CD14-positive monocyte (primary cell): ENCODE data around the gene ZDHHC4. TPM values are rescaled to one million over a fixed set of nuclear protein-coding genes. Genes with fewer than 3 reads are reported as not detected.
"Not testable (repeated sequence)": the region's sequence is repeated elsewhere in the genome, so short reads cannot be mapped to it uniquely, and the experiment has no call there.

ENCODE experiments used
- DNase-seq, 3 donors: peaks; one replicate each; pipeline ENCODE4 v3.0.0-alpha.2; 2011 to 2022
- H2AFZ ChIP-seq: 2 replicates; pipeline ENCODE4 v1.6.0; 2012; ENCODE audit warnings: mild to moderate bottlenecking, low read depth, low read length, inconsistent platforms; ENCODE audit not compliant: insufficient read depth, poor library complexity, severe bottlenecking
- H3K27ac ChIP-seq, 2 donors: 1 replicate in 1 of 2; 2 replicates in 1 of 2; pipeline ENCODE4 v1.5.1; 2012 to 2013; ENCODE audit warnings: low read length in 2 of 2, control low read depth in 1 of 2, inconsistent platforms in 1 of 2, low read depth in 1 of 2, mild to moderate bottlenecking in 1 of 2
- H3K27me3 ChIP-seq, 2 donors: one replicate each; pipeline versions ENCODE4 v1.6.0 to v1.6.1; 2011 to 2013; ENCODE audit warnings: low read length in 2 of 2; ENCODE audit not compliant: control insufficient read depth in 2 of 2, insufficient read depth in 2 of 2
- H3K36me3 ChIP-seq, 2 donors: replicated peaks in 1 of 2; 1 replicate in 1 of 2; 2 replicates in 1 of 2; pipeline versions ENCODE4 v1.5.1 to v1.6.1; 2012 to 2013; ENCODE audit warnings: low read length in 2 of 2, control low read depth in 1 of 2, inconsistent platforms in 1 of 2, mild to moderate bottlenecking in 1 of 2; ENCODE audit not compliant: insufficient read depth in 2 of 2, control insufficient read depth in 1 of 2
- H3K4me1 ChIP-seq, 2 donors: 1 replicate in 1 of 2; 2 replicates in 1 of 2; pipeline versions ENCODE4 v1.5.1 to v1.6.1; 2012 to 2013; ENCODE audit warnings: low read length in 2 of 2, control low read depth in 1 of 2, inconsistent platforms in 1 of 2, mild to moderate bottlenecking in 1 of 2, moderate library complexity in 1 of 2; ENCODE audit not compliant: insufficient read depth in 2 of 2, control insufficient read depth in 1 of 2
- H3K4me2 ChIP-seq: replicated peaks from 2 replicates; pipeline ENCODE3; 2012; ENCODE audit warnings: low read length, moderate library complexity, mild to moderate bottlenecking; ENCODE audit not compliant: poor library complexity, severe bottlenecking; ENCODE audit errors: extremely low read depth
- H3K4me3 ChIP-seq, 3 experiments: fragments of 200-600 bp in 1 of 3; sonication (generic) in 1 of 3; replicated peaks in 1 of 3; 1 replicate in 2 of 3; 2 replicates in 1 of 3; pipeline ENCODE4 v1.5.1; 2011 to 2013; ENCODE audit warnings: low read length in 3 of 3, mild to moderate bottlenecking in 3 of 3, control low read depth in 2 of 3, low read depth in 2 of 3, inconsistent platforms in 1 of 3, moderate library complexity in 1 of 3
- H3K79me2 ChIP-seq: 2 replicates; pipeline ENCODE4 v1.6.0; 2012; ENCODE audit warnings: mild to moderate bottlenecking, control low read depth, inconsistent platforms, low read length, moderate library complexity; ENCODE audit not compliant: insufficient read depth
- H3K9ac ChIP-seq: 2 replicates; pipeline ENCODE4 v1.6.0; 2017; ENCODE audit warnings: low read length, mild to moderate bottlenecking; ENCODE audit not compliant: insufficient read depth, poor library complexity, severe bottlenecking
- H3K9me3 ChIP-seq, 2 donors: replicated peaks in 1 of 2; 1 replicate in 1 of 2; 2 replicates in 1 of 2; pipeline versions ENCODE4 v1.5.1 to v1.6.1; 2012 to 2013; ENCODE audit warnings: low read length in 2 of 2, control low read depth in 1 of 2; ENCODE audit not compliant: control insufficient read depth in 1 of 2, insufficient read depth in 1 of 2
- H4K20me1 ChIP-seq: 2 replicates; pipeline ENCODE4 v1.6.0; 2012; ENCODE audit warnings: mild to moderate bottlenecking, low read length, control low read depth, moderate library complexity; ENCODE audit not compliant: insufficient read depth
- H3K27ac Mint-ChIP-seq, 7 donors: one replicate each; pipeline ENCODE4 v1.8.0; 2020; ENCODE audit warnings: mild to moderate bottlenecking in 7 of 7, mixed read lengths in 7 of 7, moderate library complexity in 6 of 7, inconsistent platforms in 2 of 7
- H3K27me3 Mint-ChIP-seq, 3 donors: one replicate each; pipeline ENCODE4 v1.8.0; 2021 to 2022; ENCODE audit warnings: low read depth in 3 of 3, mild to moderate bottlenecking in 3 of 3, mixed read lengths in 3 of 3, moderate library complexity in 3 of 3, inconsistent platforms in 1 of 3
- H3K36me3 Mint-ChIP-seq, 2 donors: one replicate each; pipeline ENCODE4 v1.8.0; 2020; ENCODE audit warnings: mixed read lengths in 2 of 2, inconsistent platforms in 1 of 2, mild to moderate bottlenecking in 1 of 2
- H3K4me1 Mint-ChIP-seq: one replicate; pipeline ENCODE4 v1.8.0; 2020; ENCODE audit warnings: mild to moderate bottlenecking, mixed read lengths
- H3K4me3 Mint-ChIP-seq, 2 donors: one replicate each; pipeline ENCODE4 v1.8.0; 2020; ENCODE audit warnings: mild to moderate bottlenecking in 2 of 2, mixed read lengths in 2 of 2, moderate library complexity in 1 of 2
- H3K9me3 Mint-ChIP-seq, 7 donors: one replicate each; pipeline ENCODE4 v1.8.0; 2020 to 2022; ENCODE audit warnings: mixed read lengths in 7 of 7, mild to moderate bottlenecking in 6 of 7, moderate library complexity in 6 of 7, inconsistent platforms in 2 of 7
- WGBS: methylation state at CpG from one replicate; pipeline ENCODE4 v1.1.5; 2013; ENCODE audit warnings: missing lambda C conversion rate; ENCODE audit not compliant: insufficient coverage; 5-methylcytosine and 5-hydroxymethylcytosine counted together
- intact Hi-C, 2 donors: fragments of 100-400 bp; cut with micrococcal nuclease; formaldehyde crosslinking; loops; one replicate each; pipeline versions ENCODE4 v1.15.0 to v1.15.1; 2023
- polyA plus RNA-seq, 3 donors: library from polyadenylated mRNA; depleted of rRNA in 1 of 3; unstranded in 2 of 3; stranded (reverse) in 1 of 3; fragments of 300-500 nt in 2 of 3; fragments of >200 nt in 1 of 3; fragmentation: Illumina TruSeq in 2 of 3; gene quantifications; 1 replicate in 2 of 3; 2 replicates in 1 of 3; pipeline ENCODE4 v1.2.3, GENCODE V29; 2012 to 2021
- TF ChIP-seq, protein P1 (sequence below): fragments of 200-600 bp; IDR thresholded peaks from one replicate; pipeline ENCODE4 v1.8.0; 2022; ENCODE audit warnings: antibody characterized with exemption, mild to moderate bottlenecking

The ZDHHC4 gene
- polyA plus RNA-seq, 3 donors = 30.3 to 55.6 (median 52.9) TPM

DNA sequence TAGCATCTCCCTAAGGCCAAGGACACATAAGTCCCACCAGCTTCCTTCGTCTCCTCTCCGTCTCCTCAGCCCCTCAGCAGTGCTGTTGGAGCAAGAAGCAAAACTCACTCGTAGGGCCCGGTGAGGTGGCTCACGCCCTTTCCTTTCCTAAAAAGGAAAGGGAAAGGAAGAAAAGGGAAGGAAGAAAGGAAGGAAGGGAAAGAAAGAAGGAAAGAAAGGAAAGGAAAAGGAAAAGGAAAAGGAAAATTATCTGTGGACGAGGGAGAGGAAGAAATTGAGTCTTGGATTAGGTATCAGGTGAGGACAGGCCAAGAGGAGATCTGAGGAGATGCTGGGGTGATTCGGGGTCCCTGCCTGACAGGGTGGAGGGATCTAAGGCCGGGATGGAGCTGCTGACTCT lies 56.8 kb downstream of the ZDHHC4 start:
- WGBS = 100% methylated on average over 1 of the region's 8 CpGs
- H3K4me3 Mint-ChIP-seq = no peak overlapping the region

GRCh38 chr7:6634971-6635370 lies 57.7 kb downstream of the ZDHHC4 start:
- peak; percentile 84 to 91 (median 88) for DNase-seq
- intact Hi-C loops = loop anchor here (5.0 kb wide), 2 partner anchors 48 to 72 kb away; partner anchors contain the start of gene ZNF12 (in 1 of the 2)
- peaks cover 15 to 23% (median 19%) of the 10 kb centered on the region in 7 donors for H3K9me3 Mint-ChIP-seq
- not testable (repeated sequence) for H3K27me3 ChIP-seq, H3K27me3 Mint-ChIP-seq, H3K36me3 ChIP-seq
- peaks cover 48 to 63% of the 10 kb centered on the region in 2 donors for H3K4me1 ChIP-seq
- peak overlapping the region; percentile 93 to 98 (median 95) for H3K27ac Mint-ChIP-seq
- peak overlapping the region; percentile 64 for H3K9ac ChIP-seq
- H4K20me1 ChIP-seq = peaks cover 22% of the 10 kb centered on the region
- peak overlapping the region; percentile 15 to 56 for H3K4me3 Mint-ChIP-seq
- H3K4me2 ChIP-seq = peak overlapping the region; percentile 1
- whole genome bisulfite sequencing = 7% methylated on average over 3 of the region's 5 CpGs
- peak overlapping the region; percentile 26 for H2AFZ ChIP-seq
- H3K79me2 ChIP-seq = peaks cover 34% of the 10 kb centered on the region
- peaks cover 0 to 22% of the 10 kb centered on the region in 2 donors for H3K9me3 ChIP-seq
- peaks cover 15% of the 10 kb centered on the region in 2 donors for H3K36me3 Mint-ChIP-seq
- H3K4me1 Mint-ChIP-seq = peaks cover 45% of the 10 kb centered on the region
- H3K27ac ChIP-seq = peak overlapping the region; percentile 86 to 98
- H3K4me3 ChIP-seq = peak overlapping the region in 1 of 3 experiments; percentile 28

More for the DNA sequence above, 56.8 kb downstream of the ZDHHC4 start:
- Histone ChIP-seq H3K4me2 (no peak overlapping the region), H3K27me3 (no peaks in the 10 kb centered on the region), H3K4me3 (no peak overlapping the region), H3K9ac (no peak overlapping the region), H2AFZ (peak overlapping the region; percentile 18), H3K27ac (peak overlapping the region; percentile 59 to 98), H3K9me3 (peaks cover 0 to 22% of the 10 kb centered on the region in 2 donors), H4K20me1 (peaks cover 12% of the 10 kb centered on the region), H3K36me3 (peaks cover 0 to under 1% of the 10 kb centered on the region in 2 donors), H3K79me2 (peaks cover 25% of the 10 kb centered on the region), H3K4me1 (peaks cover 43 to 54% of the 10 kb centered on the region in 2 donors)
- intact Hi-C loops = loop anchor here (5.0 kb wide), 1 partner anchor 47 kb away; no protein-coding TSS in a partner anchor
- DNase-seq = no peak
- Mint-ChIP-seq H3K4me1 (peaks cover 36% of the 10 kb centered on the region), H3K9me3 (peaks cover 11 to 23% (median 17%) of the 10 kb centered on the region in 7 donors), H3K36me3 (peaks cover 6% of the 10 kb centered on the region in 2 donors), H3K27ac (peak overlapping the region; percentile 73 to 98 (median 93)), H3K27me3 (peaks cover 6 to 10% (median 9%) of the 10 kb centered on the region in 3 donors)
- TF ChIP-seq, protein P1, sequence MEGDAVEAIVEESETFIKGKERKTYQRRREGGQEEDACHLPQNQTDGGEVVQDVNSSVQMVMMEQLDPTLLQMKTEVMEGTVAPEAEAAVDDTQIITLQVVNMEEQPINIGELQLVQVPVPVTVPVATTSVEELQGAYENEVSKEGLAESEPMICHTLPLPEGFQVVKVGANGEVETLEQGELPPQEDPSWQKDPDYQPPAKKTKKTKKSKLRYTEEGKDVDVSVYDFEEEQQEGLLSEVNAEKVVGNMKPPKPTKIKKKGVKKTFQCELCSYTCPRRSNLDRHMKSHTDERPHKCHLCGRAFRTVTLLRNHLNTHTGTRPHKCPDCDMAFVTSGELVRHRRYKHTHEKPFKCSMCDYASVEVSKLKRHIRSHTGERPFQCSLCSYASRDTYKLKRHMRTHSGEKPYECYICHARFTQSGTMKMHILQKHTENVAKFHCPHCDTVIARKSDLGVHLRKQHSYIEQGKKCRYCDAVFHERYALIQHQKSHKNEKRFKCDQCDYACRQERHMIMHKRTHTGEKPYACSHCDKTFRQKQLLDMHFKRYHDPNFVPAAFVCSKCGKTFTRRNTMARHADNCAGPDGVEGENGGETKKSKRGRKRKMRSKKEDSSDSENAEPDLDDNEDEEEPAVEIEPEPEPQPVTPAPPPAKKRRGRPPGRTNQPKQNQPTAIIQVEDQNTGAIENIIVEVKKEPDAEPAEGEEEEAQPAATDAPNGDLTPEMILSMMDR = no peak
